ENCODE measurements around the gene SLC12A4.

The SLC12A4 gene

DNA sequence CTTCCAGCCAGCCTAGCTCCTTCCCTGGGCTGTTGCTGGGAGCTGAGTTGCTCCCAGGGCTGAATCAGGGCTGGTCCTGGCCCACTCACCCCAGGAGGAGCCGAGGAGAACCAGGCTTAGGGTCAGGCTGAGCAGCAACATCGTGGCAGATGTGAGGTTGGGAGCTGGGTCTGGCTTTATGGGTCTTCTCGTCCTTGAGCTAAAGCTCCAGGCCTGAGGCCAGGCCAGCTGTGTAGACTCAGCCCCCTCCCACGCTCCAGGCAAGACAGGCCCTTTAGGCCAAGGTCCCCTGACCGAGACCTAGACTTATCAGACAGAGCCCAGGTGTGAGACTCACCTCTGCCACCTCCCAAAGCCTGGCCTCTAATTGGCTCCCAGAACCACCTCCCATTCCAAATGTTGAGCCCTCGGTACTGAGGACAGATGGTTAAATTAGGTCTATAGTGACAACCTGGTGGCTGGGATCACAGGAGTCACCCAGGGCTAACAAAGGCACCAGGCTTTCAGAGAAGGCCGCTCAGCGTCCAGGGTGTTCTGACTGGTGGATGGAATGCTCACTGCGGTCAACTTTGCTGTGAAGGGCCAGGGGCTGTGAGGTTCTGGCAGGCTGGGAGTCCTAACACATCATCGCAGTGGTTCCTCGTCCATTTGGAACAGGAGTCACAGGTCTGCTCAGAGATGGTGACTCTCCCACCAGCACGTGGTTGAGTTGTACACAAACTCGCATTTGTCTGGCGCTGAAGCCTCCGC is 36.5 kb downstream of the SLC12A4 start, which contains the start of gene CTRL:
Gene CTRL, minus strand, starts transcription at position 151 of the 750 bp plus-strand sequence. Its CDS starts 10 bp downstream, at position 141.
- TF ChIP-seq, protein P1, sequence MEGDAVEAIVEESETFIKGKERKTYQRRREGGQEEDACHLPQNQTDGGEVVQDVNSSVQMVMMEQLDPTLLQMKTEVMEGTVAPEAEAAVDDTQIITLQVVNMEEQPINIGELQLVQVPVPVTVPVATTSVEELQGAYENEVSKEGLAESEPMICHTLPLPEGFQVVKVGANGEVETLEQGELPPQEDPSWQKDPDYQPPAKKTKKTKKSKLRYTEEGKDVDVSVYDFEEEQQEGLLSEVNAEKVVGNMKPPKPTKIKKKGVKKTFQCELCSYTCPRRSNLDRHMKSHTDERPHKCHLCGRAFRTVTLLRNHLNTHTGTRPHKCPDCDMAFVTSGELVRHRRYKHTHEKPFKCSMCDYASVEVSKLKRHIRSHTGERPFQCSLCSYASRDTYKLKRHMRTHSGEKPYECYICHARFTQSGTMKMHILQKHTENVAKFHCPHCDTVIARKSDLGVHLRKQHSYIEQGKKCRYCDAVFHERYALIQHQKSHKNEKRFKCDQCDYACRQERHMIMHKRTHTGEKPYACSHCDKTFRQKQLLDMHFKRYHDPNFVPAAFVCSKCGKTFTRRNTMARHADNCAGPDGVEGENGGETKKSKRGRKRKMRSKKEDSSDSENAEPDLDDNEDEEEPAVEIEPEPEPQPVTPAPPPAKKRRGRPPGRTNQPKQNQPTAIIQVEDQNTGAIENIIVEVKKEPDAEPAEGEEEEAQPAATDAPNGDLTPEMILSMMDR (IDR thresholded peaks at IDR 0.05; ENCODE audit: borderline replicate concordance, control extremely low read depth, extremely low read depth, insufficient read depth, missing control alignments), result no peak
- in situ Hi-C loops (cut with MboI; ENCODE audit: low sequenced_read_pairs, unreplicated experiment), result no loop called here
- DNase-seq (ENCODE audit: low spot score), result no peak

DNA sequence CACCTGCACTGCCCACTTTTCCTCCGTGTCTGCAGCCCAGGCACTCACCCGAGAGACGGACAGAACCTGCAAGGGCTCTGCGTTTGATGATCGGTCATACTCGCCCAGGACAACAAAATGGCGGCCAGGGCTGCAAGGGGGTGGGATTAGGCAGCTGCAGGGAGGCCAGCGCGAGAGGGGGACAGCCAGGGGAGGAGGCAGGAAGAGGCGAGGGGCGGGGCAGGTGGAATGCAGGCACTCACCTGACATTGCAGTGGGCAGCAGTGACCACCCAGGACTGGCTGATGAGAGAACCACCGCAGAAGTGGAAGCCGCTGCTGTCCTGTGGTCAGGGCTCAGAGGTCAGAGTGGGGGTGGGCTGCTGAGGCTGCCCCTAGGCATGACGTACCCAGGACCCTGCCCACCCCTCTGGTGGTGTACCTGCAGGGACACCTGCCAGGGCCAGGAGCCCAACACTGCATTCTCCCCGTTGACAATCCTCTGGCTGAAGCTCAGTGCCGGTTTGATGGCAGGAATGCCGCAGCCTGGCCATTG is 37.7 kb downstream of the SLC12A4 start:
- TF ChIP-seq, protein P1 (IDR thresholded peaks at IDR 0.05; ENCODE audit: borderline replicate concordance, control extremely low read depth, extremely low read depth, insufficient read depth, missing control alignments), result no peak
- DNase-seq (ENCODE audit: low spot score), result no peak
- in situ Hi-C loops (cut with MboI; ENCODE audit: low sequenced_read_pairs, unreplicated experiment), result no loop called here

DNA sequence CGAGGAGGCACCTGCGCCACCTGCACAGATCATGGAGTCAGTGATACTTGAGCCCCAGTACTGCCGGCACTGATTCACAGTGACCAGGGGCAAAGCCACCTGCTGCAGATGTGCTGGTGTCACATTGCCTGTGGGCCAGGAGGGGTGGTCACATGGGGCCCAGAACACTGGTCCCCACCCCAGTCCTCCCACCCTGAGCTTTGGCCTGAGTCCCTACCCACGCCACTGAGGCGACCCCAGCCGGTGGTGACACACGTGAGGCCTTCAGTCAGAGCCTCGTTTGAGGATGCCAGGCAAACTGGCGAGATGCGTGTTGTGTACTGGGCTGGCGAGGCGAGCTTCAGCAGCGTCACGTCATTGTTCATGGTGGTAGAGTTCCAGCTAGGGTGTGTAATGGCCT is 38.2 kb downstream of the SLC12A4 start:
- no peak for DNase-seq (ENCODE audit: low spot score)
- TF ChIP-seq, protein P1 (IDR thresholded peaks at IDR 0.05; ENCODE audit: borderline replicate concordance, control extremely low read depth, extremely low read depth, insufficient read depth, missing control alignments), result no peak
- in situ Hi-C loops (cut with MboI; ENCODE audit: low sequenced_read_pairs, unreplicated experiment), result no loop called here

DNA sequence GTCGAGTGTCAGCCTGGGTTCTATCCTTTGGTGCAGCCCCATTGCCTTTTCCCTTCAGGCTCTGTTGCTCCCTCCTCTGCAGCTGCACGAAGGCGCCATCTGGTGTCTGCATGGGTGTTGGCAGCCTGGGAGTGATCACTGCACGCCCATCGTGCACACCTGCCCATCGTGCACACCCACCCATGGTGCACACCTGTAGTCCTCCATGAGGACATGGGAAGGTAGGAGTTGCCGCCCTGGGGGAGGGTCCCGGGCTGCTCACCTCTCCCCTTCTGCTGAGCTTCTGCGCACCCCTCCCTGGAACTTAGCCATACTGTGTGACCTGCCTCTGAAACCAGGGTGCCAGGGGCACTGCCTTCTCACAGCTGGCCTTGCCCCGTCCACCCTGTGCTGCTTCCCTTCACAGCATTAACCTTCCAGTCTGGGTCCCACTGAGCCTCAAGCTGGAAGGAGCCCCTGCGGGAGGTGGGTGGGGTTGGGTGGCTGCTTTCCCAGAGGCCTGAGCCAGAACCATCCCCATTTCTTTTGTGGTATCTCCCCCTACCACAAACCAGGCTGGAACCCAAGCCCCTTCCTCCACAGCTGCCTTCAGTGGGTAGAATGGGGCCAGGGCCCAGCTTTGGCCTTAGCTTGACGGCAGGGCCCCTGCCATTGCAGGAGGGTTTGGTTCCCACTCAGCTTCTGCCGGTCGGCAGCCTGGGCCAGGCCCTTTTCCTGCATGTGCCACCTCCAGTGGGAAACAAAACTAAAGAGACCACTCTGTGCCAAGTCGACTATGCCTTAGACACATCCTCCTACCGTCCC is 39.7 kb downstream of the SLC12A4 start:
- in situ Hi-C loops (cut with MboI; ENCODE audit: low sequenced_read_pairs, unreplicated experiment), result loop anchor here (10.0 kb wide), 1 partner anchor 254 kb away; no protein-coding TSS in a partner anchor
- TF ChIP-seq, protein P1 (IDR thresholded peaks at IDR 0.05; ENCODE audit: borderline replicate concordance, control extremely low read depth, extremely low read depth, insufficient read depth, missing control alignments), result peak; percentile 83
- DNase-seq (ENCODE audit: low spot score), result peak; percentile 92

DNA sequence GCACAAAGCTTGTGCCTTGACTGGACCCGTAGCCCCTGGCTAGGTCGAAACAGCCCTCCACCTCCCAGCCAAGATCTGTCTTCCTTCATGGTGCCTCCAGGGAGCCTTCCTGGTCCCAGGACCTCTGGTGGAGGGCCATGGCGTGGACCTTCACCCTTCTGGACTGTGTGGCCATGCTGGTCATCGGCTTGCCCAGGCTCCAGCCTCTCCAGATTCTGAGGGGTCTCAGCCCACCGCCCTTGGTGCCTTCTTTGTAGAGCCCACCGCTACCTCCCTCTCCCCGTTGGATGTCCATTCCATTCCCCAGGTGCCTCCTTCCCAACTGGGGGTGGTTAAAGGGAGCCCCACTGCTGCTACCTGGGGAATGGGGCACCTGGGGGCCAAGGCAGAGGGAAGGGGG is 40.3 kb downstream of the SLC12A4 start:
- in situ Hi-C loops (cut with MboI; ENCODE audit: low sequenced_read_pairs, unreplicated experiment), result loop anchor here (10.0 kb wide), 1 partner anchor 253 kb away; no protein-coding TSS in a partner anchor
- no peak for DNase-seq (ENCODE audit: low spot score)
- TF ChIP-seq, protein P1 (IDR thresholded peaks at IDR 0.05; ENCODE audit: borderline replicate concordance, control extremely low read depth, extremely low read depth, insufficient read depth, missing control alignments), result no peak
